Type B pancreatic cell (in vitro differentiated cells): ENCODE measurements around the gene KMT5B. TPM values are rescaled to one million over a fixed set of nuclear protein-coding genes. Genes with fewer than 3 reads are reported as not detected.
A peak's percentile ranks its signal among the peaks of the same experiment; 100 is the strongest.

ENCODE experiments used
- DNase-seq: peaks from one replicate; pipeline ENCODE4 v3.0.0; 2021; ENCODE audit warnings: mixed read lengths; ENCODE audit not compliant: unreplicated experiment; ENCODE audit errors: extremely low spot score
- H3K27ac Mint-ChIP-seq: 2 replicates; pipeline ENCODE4 v1.8.0; 2021; ENCODE audit warnings: mild to moderate bottlenecking, mixed read lengths
- H3K27me3 Mint-ChIP-seq: 2 replicates; pipeline ENCODE4 v1.8.0; 2021; ENCODE audit warnings: mixed read lengths
- H3K36me3 Mint-ChIP-seq: 2 replicates; pipeline ENCODE4 v1.8.0; 2021; ENCODE audit warnings: mixed read lengths
- H3K4me1 Mint-ChIP-seq: one replicate; pipeline ENCODE4 v1.8.0; 2021; ENCODE audit warnings: mixed read lengths; ENCODE audit not compliant: unreplicated experiment
- H3K4me3 Mint-ChIP-seq: 2 replicates; pipeline ENCODE4 v1.8.0; 2021; ENCODE audit warnings: mild to moderate bottlenecking, mixed read lengths
- H3K9me3 Mint-ChIP-seq: 2 replicates; pipeline ENCODE4 v1.8.0; 2021; ENCODE audit warnings: mixed read lengths
- CTCF ChIP-seq: fragments of 200-600 bp; sonication (generic); conservative IDR thresholded peaks from 2 replicates; pipeline ENCODE4 v1.5.0; 2021; ENCODE audit warnings: antibody characterized with exemption, mild to moderate bottlenecking
- total RNA-seq: library from RNA; stranded (reverse); gene quantifications from 2 replicates; pipeline ENCODE4 v1.2.1, GENCODE V29; 2021; ENCODE audit warnings: low replicate concordance

KMT5B gene
- total RNA-seq, 1 donor from 2014 or later = 54.4 TPM

DNA sequence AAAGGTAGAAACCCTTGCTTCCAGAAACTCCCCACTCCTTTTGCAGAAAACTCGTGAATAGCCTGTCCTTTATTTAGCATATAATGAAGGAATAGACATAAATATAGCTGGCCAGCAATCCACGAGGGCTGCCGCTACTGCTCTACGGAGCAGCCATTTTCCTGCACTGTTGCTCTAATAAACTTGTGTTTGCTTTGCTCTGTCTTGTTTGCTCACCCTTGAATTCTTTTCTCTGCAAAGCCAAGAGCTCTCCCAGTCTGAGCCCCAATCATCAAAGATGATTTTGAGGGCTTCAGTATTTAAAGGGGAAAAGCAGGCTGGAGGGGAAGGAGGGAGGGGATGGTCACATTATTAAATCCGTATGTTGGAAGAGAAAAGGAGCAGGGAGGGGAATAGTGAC is 75.3 kb downstream of the KMT5B start:
- peaks cover 14% of the 10 kb centered on the region for H3K4me1 Mint-ChIP-seq
- DNase-seq = no peak
- H3K9me3 Mint-ChIP-seq = peaks cover 5% of the 10 kb centered on the region
- H3K4me3 Mint-ChIP-seq = peak overlapping the region; percentile 53
- no peaks in the 10 kb centered on the region for H3K27me3 Mint-ChIP-seq
- H3K27ac Mint-ChIP-seq = peak overlapping the region; percentile 76
- peaks cover 7% of the 10 kb centered on the region for H3K36me3 Mint-ChIP-seq
- TF ChIP-seq CTCF = no peak

DNA sequence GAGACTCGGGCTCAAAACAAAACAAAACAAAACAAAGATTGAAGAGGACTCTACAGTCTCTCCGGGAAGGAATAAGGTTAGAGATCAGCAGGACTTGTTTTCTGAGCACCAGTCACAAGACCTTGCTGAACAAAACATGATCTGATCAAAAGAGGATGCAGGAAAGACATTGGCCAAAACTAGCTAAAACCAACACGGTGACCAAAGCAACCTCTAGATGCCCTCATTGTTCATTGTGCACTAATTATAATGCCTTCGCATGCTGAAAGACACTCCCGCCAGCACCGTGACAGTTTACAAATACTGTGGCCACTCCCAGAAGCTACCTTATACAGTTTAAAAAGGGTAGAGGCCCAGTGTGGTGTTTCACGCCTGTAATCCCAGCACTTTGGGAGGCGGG is 76.2 kb downstream of the KMT5B start:
- Mint-ChIP-seq H3K9me3 (peaks cover 5% of the 10 kb centered on the region), H3K27me3 (no peaks in the 10 kb centered on the region), H3K4me3 (no peak overlapping the region), H3K27ac (no peak overlapping the region), H3K4me1 (peaks cover 14% of the 10 kb centered on the region), H3K36me3 (peaks cover 7% of the 10 kb centered on the region)
- TF ChIP-seq CTCF = no peak
- DNase-seq = no peak

GRCh38 chr11:68135161-68135560 is 77.9 kb downstream of the KMT5B start:
- no peak for TF ChIP-seq CTCF
- H3K27me3 Mint-ChIP-seq = no peaks in the 10 kb centered on the region
- peaks cover 5% of the 10 kb centered on the region for H3K9me3 Mint-ChIP-seq
- DNase-seq = no peak
- peaks cover 7% of the 10 kb centered on the region for H3K36me3 Mint-ChIP-seq
- H3K27ac Mint-ChIP-seq = no peak overlapping the region
- H3K4me3 Mint-ChIP-seq = no peak overlapping the region
- peaks cover 11% of the 10 kb centered on the region for H3K4me1 Mint-ChIP-seq

- H3K9me3 Mint-ChIP-seq = peaks cover 11% of the 10 kb centered on the region
- no peak for DNase-seq
- no peak overlapping the region for H3K4me3 Mint-ChIP-seq
- no peak overlapping the region for H3K27ac Mint-ChIP-seq
- peaks cover 7% of the 10 kb centered on the region for H3K36me3 Mint-ChIP-seq
- no peaks in the 10 kb centered on the region for H3K27me3 Mint-ChIP-seq
- H3K4me1 Mint-ChIP-seq = peaks cover 23% of the 10 kb centered on the region
- no peak for TF ChIP-seq CTCF
These were observed 79.3 kb downstream of the KMT5B start for GRCh38 chr11:68133761-68134160.

DNA sequence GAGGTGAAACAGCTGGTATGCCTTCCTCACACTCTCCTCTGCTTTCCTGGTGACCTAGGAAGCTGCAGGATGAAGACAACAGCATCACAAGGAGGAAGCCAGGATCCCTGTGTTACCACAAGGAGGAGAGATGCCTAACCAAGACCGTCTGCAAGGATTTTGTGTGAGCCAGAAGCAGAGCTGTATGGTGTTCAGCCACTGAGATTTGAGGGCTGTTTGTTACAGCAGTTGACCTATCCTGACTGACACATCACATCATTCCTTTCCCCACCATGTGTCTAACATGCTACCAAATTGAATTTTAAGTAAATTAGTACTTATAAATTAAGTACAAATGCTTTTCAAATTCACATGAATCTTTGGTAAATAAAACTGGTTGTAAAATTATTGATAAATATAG is 83.0 kb downstream of the KMT5B start:
- peaks cover 23% of the 10 kb centered on the region for H3K4me1 Mint-ChIP-seq
- no peaks in the 10 kb centered on the region for H3K27me3 Mint-ChIP-seq
- TF ChIP-seq CTCF = no peak
- H3K36me3 Mint-ChIP-seq = peaks cover 6% of the 10 kb centered on the region
- H3K4me3 Mint-ChIP-seq = no peak overlapping the region
- DNase-seq = no peak
- peak overlapping the region; percentile 50 for H3K27ac Mint-ChIP-seq
- H3K9me3 Mint-ChIP-seq = peaks cover 10% of the 10 kb centered on the region
